ENCODE results near the gene ACOT13. TPM values are rescaled to one million over a fixed set of nuclear protein-coding genes. Genes with fewer than 3 reads are reported as not detected.
A peak's percentile ranks its signal among the peaks of the same experiment; 100 is the strongest.
"Not testable (repeated sequence)": the region's sequence is repeated elsewhere in the genome, so short reads cannot be mapped to it uniquely, and the experiment has no call there.

The ACOT13 gene
- 10 to 100 TPM; 25.0 to 30.3 TPM for total RNA-seq

DNA sequence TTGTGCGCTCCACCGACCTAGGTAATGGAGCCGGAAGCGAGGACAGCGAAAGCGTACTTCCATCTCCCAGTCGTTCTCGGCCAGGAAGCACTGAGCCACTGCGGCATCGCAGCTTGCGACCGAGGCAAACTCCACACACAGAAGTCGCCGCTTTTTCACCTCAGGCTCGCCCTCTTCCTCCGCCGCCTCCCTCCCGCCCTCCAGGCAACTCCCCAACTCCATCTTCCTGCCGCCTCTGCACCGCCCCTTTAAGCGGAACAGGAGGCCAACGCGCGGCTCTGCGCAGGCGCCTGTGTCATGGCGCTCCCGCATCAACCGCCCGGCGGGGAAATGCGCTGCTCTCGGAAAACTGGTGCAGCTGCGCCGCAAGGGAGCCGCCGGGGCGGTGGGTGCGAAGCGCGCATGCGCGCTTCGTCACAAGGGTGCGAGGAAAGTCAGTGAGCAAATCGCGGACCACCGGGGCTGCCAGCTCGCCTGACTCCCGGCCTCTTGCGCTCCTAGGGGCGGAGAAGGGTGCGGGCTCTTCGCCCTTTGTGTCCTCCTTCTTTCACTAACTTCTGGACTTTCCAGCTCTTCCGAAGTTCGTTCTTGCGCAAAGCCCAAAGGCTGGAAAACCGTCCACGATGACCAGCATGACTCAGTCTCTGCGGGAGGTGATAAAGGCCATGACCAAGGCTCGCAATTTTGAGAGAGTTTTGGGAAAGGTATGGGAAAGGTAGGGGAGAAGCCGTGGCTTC is at the start of gene ACOT13, which contains the start of gene TDP2:
TSS of gene ACOT13 (plus strand) at position 437 of the 737 bp plus-strand sequence. CDS start at position 624, 187 bp downstream.
TSS of gene TDP2 (minus strand) at position 259 of the 737 bp plus-strand sequence. CDS start at position 222, 37 bp downstream.
- ATAC-seq, result peak; percentile 95 to 98
- peak; percentile 92 to 98 for DNase-seq (ENCODE audit: low spot score in 2 of 2)
- Mint-ChIP-seq H3K27ac (peak within 1 kb of the TSS; percentile 97 to 99), H3K36me3 (peaks cover 54 to 70% of the 10 kb centered on the region in 2 donors), H3K9me3 (peaks cover 5 to 11% of the 10 kb centered on the region in 2 donors)

DNA sequence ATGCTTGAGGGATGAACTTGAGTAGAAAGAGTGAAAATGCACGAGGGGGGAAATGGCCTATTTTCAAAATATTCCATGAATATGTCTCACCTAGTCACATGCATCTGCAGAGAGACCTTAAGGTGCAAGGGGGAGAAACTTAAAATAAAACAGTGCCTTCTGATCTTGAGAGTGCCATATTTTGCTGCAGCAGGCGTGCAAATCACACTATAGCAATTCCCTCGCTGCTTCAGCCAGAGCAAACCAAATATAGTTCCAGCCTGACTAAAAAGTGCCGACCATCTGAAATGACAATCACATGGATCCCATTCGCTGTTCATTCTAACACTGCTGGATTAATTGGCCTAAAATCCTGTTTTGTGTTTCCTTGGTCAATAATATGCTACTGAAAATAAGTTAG is 47.2 kb upstream of the ACOT13 start:
- Mint-ChIP-seq H3K36me3 (no peaks in the 10 kb centered on the region), H3K9me3 (no peaks in the 10 kb centered on the region), H3K27ac (no peak overlapping the region)
- ATAC-seq, result no peak
- DNase-seq (ENCODE audit: low spot score in 2 of 2), result no peak

DNA sequence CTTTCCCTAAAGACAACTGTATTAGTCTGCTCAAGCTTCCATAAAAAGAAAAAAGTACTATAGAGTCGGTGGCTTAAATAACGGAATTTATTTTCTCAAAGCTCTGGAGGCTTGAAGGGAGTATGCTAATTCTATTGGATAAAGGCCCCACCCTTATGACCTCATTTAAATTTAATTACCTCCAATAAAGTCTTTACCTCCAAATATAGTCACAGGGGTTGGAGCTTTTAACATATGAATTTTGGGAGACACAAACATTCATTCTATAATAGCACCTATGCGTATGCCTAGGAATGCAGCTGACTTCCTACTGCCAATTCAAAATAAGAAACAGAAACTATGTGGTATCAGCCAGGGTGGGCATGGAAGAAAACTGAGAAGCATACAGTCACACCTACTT is 46.2 kb upstream of the ACOT13 start:
- Mint-ChIP-seq H3K9me3 (no peaks in the 10 kb centered on the region), H3K27ac (no peak overlapping the region)

DNA sequence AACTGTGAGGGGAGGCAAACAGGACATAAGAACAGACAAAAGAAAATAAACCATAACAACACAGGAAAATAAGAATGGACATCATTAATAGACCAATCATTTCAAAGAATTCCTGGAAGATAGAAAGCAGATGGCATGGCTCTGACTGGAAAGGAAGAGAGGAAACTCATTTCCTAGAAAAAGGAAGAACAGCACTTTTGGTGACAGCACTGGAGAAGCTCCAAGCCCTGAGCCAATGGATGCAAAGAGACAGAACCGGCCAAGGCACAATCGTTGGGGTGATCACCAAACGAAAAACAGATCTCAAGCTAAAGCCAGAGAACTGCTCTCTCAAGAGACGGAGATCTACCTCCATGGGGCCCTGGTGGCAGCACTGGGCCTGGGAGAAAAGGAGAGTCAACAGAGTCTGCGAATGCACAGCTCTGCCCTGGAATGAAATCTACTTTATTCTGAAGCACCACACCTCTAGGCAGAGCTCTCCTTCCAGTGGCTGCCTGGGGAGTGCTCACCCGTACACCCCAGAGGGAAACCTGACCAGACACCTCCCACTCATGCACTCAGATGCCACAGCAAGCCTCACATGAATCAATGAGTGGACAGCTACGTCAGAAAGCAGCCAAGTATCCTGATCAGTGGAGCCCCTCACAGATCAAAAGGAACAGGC is 45.1 kb upstream of the ACOT13 start:
- H3K27ac Mint-ChIP-seq, result peak overlapping the region in 1 of 2 donors; percentile 9

More for the DNA sequence above, 46.2 kb upstream of the ACOT13 start:
- ATAC-seq, result no peak
- no peaks in the 10 kb centered on the region for H3K36me3 Mint-ChIP-seq
- no peak for DNase-seq (ENCODE audit: low spot score in 2 of 2)

DNA sequence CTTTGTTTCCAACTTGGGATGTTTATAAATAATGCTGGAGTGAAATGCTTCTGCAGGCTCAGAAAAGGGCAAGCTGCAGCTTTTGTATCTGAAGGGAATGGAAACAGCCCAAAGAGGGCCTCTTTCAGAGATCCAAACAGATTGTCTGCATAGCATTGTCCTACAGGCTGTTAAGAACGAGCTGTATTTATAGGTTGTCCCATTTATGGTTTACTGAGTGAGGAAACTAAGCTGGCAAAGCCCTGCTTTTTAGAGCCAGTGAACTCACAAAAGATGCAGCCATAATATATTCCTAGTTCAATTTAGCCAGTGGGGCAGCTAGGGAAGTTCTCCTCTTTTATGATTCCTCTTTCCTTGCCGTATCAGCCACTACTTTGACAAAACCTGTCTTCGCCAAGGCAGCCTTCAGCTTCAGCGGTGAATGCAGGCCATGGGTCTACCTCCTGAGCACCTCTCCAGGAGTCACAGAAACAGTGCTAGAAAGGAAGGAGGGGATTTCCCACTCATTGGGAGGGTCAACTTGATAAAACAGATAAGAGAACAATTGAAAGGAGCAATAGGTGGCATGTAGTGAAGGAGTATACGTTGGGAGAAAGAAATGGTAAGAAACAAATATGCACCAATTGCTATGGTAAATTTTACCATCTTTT is 35.9 kb upstream of the ACOT13 start:
- no peak for DNase-seq (ENCODE audit: low spot score in 2 of 2)
- no peak for ATAC-seq
- no peak overlapping the region for H3K27ac Mint-ChIP-seq
- no peaks in the 10 kb centered on the region for H3K36me3 Mint-ChIP-seq
- no peaks in the 10 kb centered on the region for H3K9me3 Mint-ChIP-seq

More for the DNA sequence above, 45.1 kb upstream of the ACOT13 start:
- Mint-ChIP-seq H3K9me3 (no peaks in the 10 kb centered on the region), H3K36me3 (no peaks in the 10 kb centered on the region)
- DNase-seq (ENCODE audit: low spot score in 2 of 2), result no peak
- ATAC-seq, result no peak

DNA sequence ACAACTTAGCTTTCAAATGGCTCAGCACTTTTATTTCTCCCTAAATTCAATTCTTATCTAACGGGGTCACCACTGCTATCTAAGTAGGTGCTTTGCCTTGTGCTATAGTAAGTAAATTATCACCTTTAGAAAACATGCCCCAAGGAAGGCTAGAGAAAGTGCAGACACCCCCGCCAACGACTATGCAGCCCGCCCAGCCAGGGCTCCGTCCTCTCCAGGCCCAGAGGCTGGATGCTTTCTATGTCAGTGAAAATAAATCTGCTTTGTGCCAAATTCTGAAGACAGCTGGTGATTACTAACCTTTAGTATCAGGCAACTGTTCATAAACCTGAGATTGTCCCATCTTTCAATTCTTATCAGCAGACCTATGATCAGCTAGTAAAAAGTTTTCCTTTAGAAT is 35.2 kb upstream of the ACOT13 start:
- Mint-ChIP-seq H3K9me3 (no peaks in the 10 kb centered on the region), H3K36me3 (no peaks in the 10 kb centered on the region), H3K27ac (no peak overlapping the region)
- ATAC-seq (no peak), DNase-seq (ENCODE audit: low spot score in 2 of 2) (no peak)

DNA sequence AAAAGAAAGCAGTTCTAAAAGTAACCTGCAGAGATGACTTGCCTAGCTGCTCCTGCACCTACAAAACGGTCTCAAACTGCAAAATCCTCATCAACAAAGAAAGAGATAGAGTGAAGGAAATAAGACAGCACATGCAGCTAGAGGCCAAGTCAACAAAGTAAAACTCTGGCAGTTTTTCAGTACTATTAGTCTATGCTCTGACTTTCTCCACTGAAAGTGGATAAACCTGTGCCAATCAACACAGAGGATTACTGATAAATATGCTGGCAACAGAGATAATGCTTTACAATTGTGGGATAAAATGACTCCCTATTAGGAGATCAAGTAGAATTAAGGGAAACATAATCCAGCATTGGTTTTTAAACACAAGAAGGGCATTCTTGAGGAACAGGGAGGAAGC is 34.3 kb upstream of the ACOT13 start:
- H3K9me3 Mint-ChIP-seq, result no peaks in the 10 kb centered on the region
- ATAC-seq (no peak), DNase-seq (ENCODE audit: low spot score in 2 of 2) (no peak)
- H3K27ac Mint-ChIP-seq, result no peak overlapping the region
- no peaks in the 10 kb centered on the region for H3K36me3 Mint-ChIP-seq

DNA sequence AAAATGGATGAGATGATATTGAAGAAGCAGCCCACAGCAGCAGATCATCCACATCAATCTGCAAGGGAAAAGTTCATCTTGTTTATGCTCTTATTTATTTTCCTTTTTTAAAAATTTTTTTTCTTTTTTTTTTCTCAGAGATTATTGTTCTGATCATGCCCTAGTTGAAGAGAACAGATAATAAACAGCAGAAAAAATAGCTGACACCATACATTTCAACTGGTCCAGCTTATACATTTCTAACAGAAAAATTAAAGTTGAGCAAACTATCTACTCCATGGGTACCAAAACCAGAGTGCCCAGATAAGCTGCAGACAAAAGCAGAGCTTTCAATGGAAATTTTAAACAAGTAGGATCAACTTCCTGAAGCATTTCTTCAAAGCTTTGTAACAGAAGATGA is 30.2 kb upstream of the ACOT13 start:
- Mint-ChIP-seq H3K27ac (no peak overlapping the region), H3K36me3 (no peaks in the 10 kb centered on the region), H3K9me3 (no peaks in the 10 kb centered on the region)
- ATAC-seq (no peak), DNase-seq (ENCODE audit: low spot score in 2 of 2) (no peak)

DNA sequence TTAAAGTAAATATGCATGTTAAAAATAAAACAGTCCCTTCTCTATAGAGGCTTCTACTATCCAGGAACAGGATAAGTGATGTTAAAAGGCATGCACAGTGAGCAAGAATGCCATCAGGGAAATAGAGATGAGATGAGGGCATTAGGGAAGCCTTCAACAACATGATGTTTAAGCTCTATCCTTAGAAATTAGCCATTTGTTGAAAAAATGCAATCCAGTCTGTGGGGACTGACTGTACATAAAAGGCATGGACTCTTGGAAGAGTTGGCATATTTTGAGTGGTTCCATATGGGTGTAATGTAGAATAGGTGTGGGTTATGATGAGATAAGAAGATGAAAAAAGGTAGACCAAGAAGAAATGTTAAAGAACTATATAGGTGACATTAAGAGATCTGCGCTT is 26.7 kb upstream of the ACOT13 start:
- H3K9me3 Mint-ChIP-seq, result no peaks in the 10 kb centered on the region
- ATAC-seq (no peak), DNase-seq (ENCODE audit: low spot score in 2 of 2) (no peak)
- H3K36me3 Mint-ChIP-seq, result no peaks in the 10 kb centered on the region
- H3K27ac Mint-ChIP-seq, result no peak overlapping the region

DNA sequence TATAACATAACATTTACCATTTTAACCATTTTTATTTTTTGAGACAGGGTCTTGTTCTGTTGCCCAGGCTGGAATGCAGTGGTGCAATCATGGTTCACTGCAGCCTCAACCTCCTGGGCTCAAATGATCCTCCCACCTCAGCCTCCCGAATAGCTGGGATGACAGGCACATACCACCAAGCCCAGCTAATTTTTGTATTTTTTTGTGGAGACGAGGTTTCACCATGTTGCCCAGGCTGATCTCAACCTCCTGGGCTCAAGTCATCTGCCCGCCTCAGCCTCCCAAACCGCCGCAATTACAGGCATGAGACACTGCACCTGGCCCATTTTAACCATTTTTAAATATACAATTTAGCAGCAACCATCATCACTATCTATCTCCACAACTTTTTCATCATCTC is 26.2 kb upstream of the ACOT13 start:
- DNase-seq (ENCODE audit: low spot score in 2 of 2); ATAC-seq: not testable (repeated sequence)

DNA sequence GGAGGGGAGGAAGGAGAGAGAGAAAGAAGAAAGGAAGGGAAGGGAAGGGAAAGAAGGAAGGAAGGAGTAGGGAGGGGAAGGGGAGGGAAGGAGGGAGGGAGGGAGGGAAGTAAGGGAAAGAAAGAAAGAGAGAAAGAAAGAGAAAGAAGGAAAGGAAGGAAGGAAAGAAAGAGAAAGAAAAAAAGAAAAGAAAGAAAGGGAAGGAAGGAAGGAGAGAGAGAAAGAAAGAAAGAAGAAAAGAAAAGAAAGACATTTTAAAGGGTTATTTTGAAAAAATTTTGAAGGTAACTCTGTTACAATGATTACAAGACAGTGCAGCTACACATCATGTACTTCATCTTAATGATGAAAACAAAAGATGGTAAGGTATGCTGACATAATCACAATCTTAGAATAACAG is 24.8 kb upstream of the ACOT13 start:
- DNase-seq (ENCODE audit: low spot score in 2 of 2) (no peak), ATAC-seq (no peak)
- H3K36me3 Mint-ChIP-seq, result peaks cover 0 to 4% of the 10 kb centered on the region in 2 donors
- no peaks in the 10 kb centered on the region for H3K9me3 Mint-ChIP-seq
- H3K27ac Mint-ChIP-seq, result no peak overlapping the region

More for the DNA sequence above, 26.2 kb upstream of the ACOT13 start:
- H3K27ac Mint-ChIP-seq, H3K36me3 Mint-ChIP-seq, H3K9me3 Mint-ChIP-seq: not testable (repeated sequence)

DNA sequence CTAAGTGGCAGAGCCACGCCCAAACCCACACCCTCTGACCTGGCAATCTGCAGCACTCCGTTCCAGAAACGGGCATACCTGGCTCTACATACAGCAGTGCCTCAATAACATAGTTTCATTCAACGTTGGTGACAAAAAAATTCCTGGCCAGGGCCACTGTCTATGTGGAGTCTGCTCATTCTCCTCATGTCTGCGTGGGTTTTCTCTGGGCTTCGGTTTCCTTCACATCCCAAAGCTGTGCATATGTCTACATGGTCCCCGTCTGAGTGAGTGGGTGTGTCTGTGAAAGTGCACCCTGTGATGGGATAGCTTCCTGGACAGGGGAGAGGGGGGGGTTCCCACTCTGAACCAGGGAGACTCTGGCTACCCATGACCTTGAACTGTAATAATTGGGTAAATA is 23.0 kb upstream of the ACOT13 start:
- Mint-ChIP-seq H3K27ac (no peak overlapping the region), H3K9me3 (no peaks in the 10 kb centered on the region), H3K36me3 (peaks cover 0 to 4% of the 10 kb centered on the region in 2 donors)
- no peak for ATAC-seq
- DNase-seq (ENCODE audit: low spot score in 2 of 2), result no peak

DNA sequence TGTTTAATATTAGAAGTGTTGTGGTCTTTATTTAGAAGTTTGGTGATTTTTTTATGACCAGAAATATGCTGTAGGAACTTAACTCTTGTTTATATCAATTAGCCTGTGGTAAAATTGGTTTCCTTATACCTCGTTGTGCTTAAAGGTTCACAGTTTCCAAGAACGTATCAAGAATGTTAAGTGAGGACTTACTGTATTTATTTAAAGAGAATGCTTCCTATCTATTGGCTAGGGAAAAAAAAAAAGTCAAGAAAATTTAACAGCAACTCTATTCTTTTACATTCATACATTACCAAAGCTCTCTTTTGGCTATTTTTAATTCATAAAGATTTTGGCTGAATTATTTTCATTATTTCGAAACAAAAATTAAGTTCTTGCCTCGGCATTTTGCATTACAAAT is 22.5 kb upstream of the ACOT13 start:
- H3K36me3 Mint-ChIP-seq, result peaks cover 0 to 4% of the 10 kb centered on the region in 2 donors
- H3K9me3 Mint-ChIP-seq, result no peaks in the 10 kb centered on the region
- no peak for ATAC-seq
- no peak overlapping the region for H3K27ac Mint-ChIP-seq
- DNase-seq (ENCODE audit: low spot score in 2 of 2), result no peak

DNA sequence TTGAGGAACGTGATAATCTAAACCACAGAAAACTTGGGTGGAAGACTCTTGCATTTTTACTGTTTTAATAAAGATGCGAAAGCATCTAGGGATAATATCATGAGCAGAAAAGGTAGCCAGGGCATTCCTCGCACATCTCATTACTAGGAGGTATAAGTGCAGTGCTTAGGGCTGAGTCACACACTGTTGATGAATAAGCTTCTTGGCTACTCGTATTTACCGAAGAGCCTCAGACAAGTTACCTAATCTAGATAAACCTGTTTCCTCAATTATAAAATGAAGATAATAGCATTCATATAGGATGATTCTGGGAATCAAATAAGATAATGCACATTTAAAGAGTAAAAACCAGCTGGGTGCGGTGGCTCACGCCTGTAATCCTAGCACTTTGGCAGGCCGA is 20.1 kb upstream of the ACOT13 start:
- DNase-seq (ENCODE audit: low spot score in 2 of 2) (no peak), ATAC-seq (no peak)
- peaks cover 0 to 4% of the 10 kb centered on the region in 2 donors for H3K36me3 Mint-ChIP-seq
- H3K9me3 Mint-ChIP-seq, result no peaks in the 10 kb centered on the region
- H3K27ac Mint-ChIP-seq, result peak overlapping the region; percentile 84 to 92

DNA sequence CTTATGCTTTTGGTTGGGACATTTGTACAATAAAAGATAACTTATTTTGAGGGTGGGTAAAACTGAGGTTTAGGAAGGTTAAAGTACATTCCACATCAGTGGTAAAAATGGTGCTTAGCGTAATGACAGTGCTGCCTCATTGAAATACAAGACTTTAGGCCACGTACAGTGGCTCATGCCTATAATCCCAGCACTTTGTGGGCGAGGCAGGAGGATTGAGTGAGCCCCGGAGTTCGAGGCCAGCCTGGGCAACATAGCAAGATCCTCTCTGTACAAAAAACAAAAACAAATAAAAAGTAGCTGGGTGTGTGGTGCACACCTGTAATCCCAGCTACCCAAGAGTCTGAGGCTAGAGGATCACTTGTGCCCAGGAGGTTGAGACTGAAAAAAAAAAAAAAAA is 18.6 kb upstream of the ACOT13 start:
- H3K36me3 Mint-ChIP-seq, result peaks cover 0 to 5% of the 10 kb centered on the region in 2 donors
- ATAC-seq (no peak), DNase-seq (ENCODE audit: low spot score in 2 of 2) (no peak)
- no peak overlapping the region for H3K27ac Mint-ChIP-seq
- H3K9me3 Mint-ChIP-seq, result no peaks in the 10 kb centered on the region

DNA sequence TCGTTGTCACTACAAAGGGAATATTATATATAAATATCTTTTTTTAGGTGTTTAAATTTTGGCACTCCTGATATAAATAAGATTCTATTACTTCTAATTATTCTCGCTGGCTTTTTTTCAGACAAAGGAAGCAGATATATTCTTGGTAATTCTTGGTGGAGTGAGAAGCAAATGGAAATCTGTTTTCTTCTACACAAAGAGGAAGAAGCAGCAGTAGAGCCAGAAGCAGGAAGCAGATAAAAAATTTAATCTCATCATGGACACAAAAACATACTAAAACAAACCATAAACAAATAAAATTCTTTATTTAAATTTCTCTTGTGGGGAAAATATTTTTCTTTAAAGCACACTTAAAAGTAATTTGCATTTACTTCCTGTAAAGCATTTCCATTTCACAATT is 17.2 kb upstream of the ACOT13 start:
- no peaks in the 10 kb centered on the region for H3K9me3 Mint-ChIP-seq
- H3K36me3 Mint-ChIP-seq, result peaks cover 0 to 10% of the 10 kb centered on the region in 2 donors
- no peak for DNase-seq (ENCODE audit: low spot score in 2 of 2)
- ATAC-seq, result no peak
- H3K27ac Mint-ChIP-seq, result no peak overlapping the region

DNA sequence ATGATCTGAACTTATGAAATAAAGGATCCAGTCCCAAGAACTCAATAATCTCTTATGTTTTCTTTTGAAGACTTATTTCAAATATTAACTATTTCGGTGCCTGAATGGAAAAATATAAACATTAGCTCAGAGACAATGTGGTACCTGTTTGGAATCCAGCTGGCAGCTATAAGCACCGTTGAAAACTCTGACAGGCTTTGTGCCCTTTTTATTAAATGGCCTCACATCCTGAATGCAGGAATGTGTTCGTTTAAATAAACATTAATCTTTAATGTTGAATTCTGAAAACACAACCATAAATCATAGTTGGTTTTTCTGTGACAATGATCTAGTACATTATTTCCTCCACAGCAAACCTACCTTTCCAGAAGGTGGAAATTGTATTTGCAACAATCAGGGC is 16.5 kb upstream of the ACOT13 start:
- H3K9me3 Mint-ChIP-seq, result no peaks in the 10 kb centered on the region
- no peak for DNase-seq (ENCODE audit: low spot score in 2 of 2)
- ATAC-seq, result no peak
- peaks cover 0 to 10% of the 10 kb centered on the region in 2 donors for H3K36me3 Mint-ChIP-seq
- H3K27ac Mint-ChIP-seq, result no peak overlapping the region

Measured in activated naive CD4-positive, alpha-beta T cell treated with anti-CD3 and anti-CD28 coated beads, Interleukin-2, amount 50 U/mL, for 72 hours (primary cell).